ENCODE results near the gene TCEA2. TPM values are rescaled to one million over a fixed set of nuclear protein-coding genes. Genes with fewer than 3 reads are reported as not detected.

Gene TCEA2
- total and polyA plus RNA-seq, 2 of the 13 experiments (the other 11 are each of a cell fraction or from before 2014, with no cell fraction given) = 28.1 to 33.7 TPM

- no TSS peak for BruUV-seq (replicated peaks)
Observed at GRCh38 chr20:64058536-64058935, 4.5 kb upstream of the TCEA2 start.

More at GRCh38 chr20:64058536-64058935, 4.5 kb upstream of the TCEA2 start:
- 0 out of 2 replicates have a peak, but pooled peaks have one; percentile 51 for TF ChIP-seq ZNF318 (CRISPR knock-in tag; IDR thresholded peaks at IDR 0.05)
- 0 out of 2 replicates have a peak, but pooled peaks have one; percentile 61 for TF ChIP-seq ZNF776 (CRISPR knock-in tag; IDR thresholded peaks at IDR 0.05)
- no peak for TF ChIP-seq KLF16 (CRISPR knock-in tag; IDR thresholded peaks at IDR 0.05)
- TF ChIP-seq NR0B2 (CRISPR knock-in tag; IDR thresholded peaks at IDR 0.05) = peak; percentile 27; the same call in 1 of the 2 replicates
- 0 out of 2 replicates have a peak, but pooled peaks have one; percentile 48 for TF ChIP-seq SRY (CRISPR knock-in tag; IDR thresholded peaks at IDR 0.05)
- no peak for TF ChIP-seq SRSF9 (IDR thresholded peaks at IDR 0.05; ENCODE audit: borderline replicate concordance, insufficient read depth, low read depth, low read length, poor library complexity, severe bottlenecking)
- WGBS (ENCODE audit: low lambda C conversion rate) = 77% methylated on average over 12 of the region's 12 CpGs
- Histone ChIP-seq H3K9ac (ENCODE audit: insufficient read depth, low read depth, low read length) (no peak overlapping the region), H3K27me3 (ENCODE audit: control insufficient read depth in 1 of 2, insufficient read depth in 2 of 2, low read length in 2 of 2) (no peaks in the 10 kb centered on the region; a peak in 1 of 5 replicates), H3K4me2 (ENCODE audit: low read depth, low read length) (no peak overlapping the region), H2AFZ (ENCODE audit: low read length) (no peak overlapping the region), H3K79me2 (ENCODE audit: insufficient read depth, low read length) (no peaks in the 10 kb centered on the region), H3K36me3 (replicated peaks in 1 of 2; ENCODE audit: control insufficient read depth in 1 of 2, insufficient read depth in 2 of 2, low read length in 2 of 2) (no peaks in the 10 kb centered on the region), H3K27ac (ENCODE audit: extremely low read length, insufficient read depth, low read length) (no peak overlapping the region), H3K9me3 (ENCODE audit: low read length) (no peaks in the 10 kb centered on the region), H3K4me1 (ENCODE audit: insufficient read depth, low read length) (peaks cover 69% of the 10 kb centered on the region), H4K20me1 (ENCODE audit: insufficient read depth, low read length) (0 out of 2 replicates have a peak, but pooled peaks cover under 1% of the 10 kb centered on the region), H3K4me3 (replicated peaks in 1 of 3; ENCODE audit: insufficient read depth in 1 of 3, low read depth in 2 of 3, low read length in 3 of 3) (0 out of 6 replicates have a peak overlapping the region, but pooled peaks of 1 of the 3 experiments have one; percentile 69)
- in situ Hi-C loops (cut with HindIII; ENCODE audit: extremely low pct_ligation_motif_present, low pct_unique_long_range_greater_than_20kb) = loop anchor here (5.0 kb wide), 1 partner anchor 81 kb away; the partner anchor contains the start of gene SAMD10
- intact Hi-C loops (cut with micrococcal nuclease; ENCODE audit: unreplicated experiment) = no loop called here
- ATAC-seq = no peak
- no peak for DNase-seq (ENCODE audit: low spot score)
- FAIRE-seq = no peak
- CTCF ChIA-PET (ENCODE audit: low intra/inter-chr PET ratio, low total read pairs) = interaction anchor here (1.2 to 3.7 kb wide), 2 partner anchors 78 to 102 kb away, joined by 3 to 33 read pairs; partner anchors contain the start of genes PRPF6, SAMD10 and UCKL1
- POLR2A ChIA-PET = interaction anchor here (0.7 to 4.6 kb wide), 5 partner anchors 8 to 78 kb away, joined by 3 to 41 read pairs (median 4); partner anchors contain the start of genes C20orf204 and PRPF6
